Esophagus muscularis mucosa (tissue), 3 donors: Measurements from ENCODE around the gene BTD.

Experiments
- POLR2A ChIP-seq: fragments of 450-650 bp; IDR thresholded peaks from one replicate; pipeline ENCODE4 v1.6.1; 2017; ENCODE audit warnings: antibody characterized with exemption, moderate library complexity, mild to moderate bottlenecking, low read depth
- TF ChIP-seq, protein P1 (sequence below), 3 experiments: fragments of 200-600 bp in 2 of 3; fragments of 450-650 bp in 1 of 3; sonication (generic) in 2 of 3; IDR thresholded peaks; one replicate each; pipeline ENCODE4 v1.5.1; 2017 to 2019; ENCODE audit warnings: antibody characterized with exemption in 3 of 3, mild to moderate bottlenecking in 2 of 3, moderate library complexity in 1 of 3

DNA sequence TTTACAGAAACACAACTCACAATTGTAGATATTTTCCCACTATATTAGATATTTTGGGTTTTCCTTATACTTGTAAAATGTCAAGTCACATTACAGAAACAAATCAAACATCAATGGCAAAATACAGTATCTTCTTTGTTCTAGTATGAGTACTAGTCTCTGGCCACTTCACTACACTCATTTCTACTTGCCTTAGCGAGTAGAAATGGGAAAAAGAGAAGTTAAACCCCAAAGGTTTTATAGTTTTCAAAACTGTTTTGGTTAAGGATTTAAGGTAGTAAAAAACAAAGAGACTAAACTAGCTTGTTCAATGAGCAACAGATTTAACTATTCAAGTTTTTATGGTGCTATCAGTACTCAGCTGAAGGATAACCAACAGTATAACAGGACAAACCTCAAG, 81.7 kb downstream of the BTD start:
- no peak for TF ChIP-seq POLR2A
- TF ChIP-seq, protein P1, sequence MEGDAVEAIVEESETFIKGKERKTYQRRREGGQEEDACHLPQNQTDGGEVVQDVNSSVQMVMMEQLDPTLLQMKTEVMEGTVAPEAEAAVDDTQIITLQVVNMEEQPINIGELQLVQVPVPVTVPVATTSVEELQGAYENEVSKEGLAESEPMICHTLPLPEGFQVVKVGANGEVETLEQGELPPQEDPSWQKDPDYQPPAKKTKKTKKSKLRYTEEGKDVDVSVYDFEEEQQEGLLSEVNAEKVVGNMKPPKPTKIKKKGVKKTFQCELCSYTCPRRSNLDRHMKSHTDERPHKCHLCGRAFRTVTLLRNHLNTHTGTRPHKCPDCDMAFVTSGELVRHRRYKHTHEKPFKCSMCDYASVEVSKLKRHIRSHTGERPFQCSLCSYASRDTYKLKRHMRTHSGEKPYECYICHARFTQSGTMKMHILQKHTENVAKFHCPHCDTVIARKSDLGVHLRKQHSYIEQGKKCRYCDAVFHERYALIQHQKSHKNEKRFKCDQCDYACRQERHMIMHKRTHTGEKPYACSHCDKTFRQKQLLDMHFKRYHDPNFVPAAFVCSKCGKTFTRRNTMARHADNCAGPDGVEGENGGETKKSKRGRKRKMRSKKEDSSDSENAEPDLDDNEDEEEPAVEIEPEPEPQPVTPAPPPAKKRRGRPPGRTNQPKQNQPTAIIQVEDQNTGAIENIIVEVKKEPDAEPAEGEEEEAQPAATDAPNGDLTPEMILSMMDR (IDR thresholded peaks at IDR 0.05): no peak
